ENCODE measurements around the gene ARMC10.

GRCh38 chr7:103130901-103131624 is 56.1 kb downstream of the ARMC10 start:
- TF ChIP-seq TAF1 (IDR thresholded peaks at IDR 0.05; ENCODE audit: borderline replicate concordance, insufficient read depth, low read length) (no peak), REST (IDR thresholded peaks at IDR 0.05; ENCODE audit: insufficient read depth in 1 of 2, low read depth in 2 of 2, low read length in 2 of 2) (no peak), POLR2AphosphoS5 (IDR thresholded peaks at IDR 0.05; ENCODE audit: low read depth, low read length) (no peak), SIN3A (IDR thresholded peaks at IDR 0.05; ENCODE audit: borderline replicate concordance, insufficient read depth, low read length) (no peak), FOXP2 (optimal IDR thresholded peaks at IDR 0.05; ENCODE audit: borderline replicate concordance, extremely low read depth, extremely low read length, insufficient read depth) (no peak)
